Panc1 (cell line): ENCODE data around the gene TSR2. TPM values are rescaled to one million over a fixed set of nuclear protein-coding genes. Genes with fewer than 3 reads are reported as not detected.
"Not testable (repeated sequence)": the region's sequence is repeated elsewhere in the genome, so short reads cannot be mapped to it uniquely, and the experiment has no call there.

Experiments
- ATAC-seq: fragments of 200-7000 bp; cut with Tn5 transposase; 2 replicates; pipeline ENCODE4 v1.9.1; 2020; ENCODE audit warnings: mild to moderate bottlenecking, moderate library complexity
- BruUV-seq: library from RNA; stranded (reverse); fragments of 400-500 nt; replicated peaks from 2 replicates; lab custom pipeline; 2021; lab: Mats Ljungman, UMichigan
- CTCF ChIA-PET: fragments of 300-600 bp; sonication (Branson Sonifier 250); formaldehyde crosslinking; loops from one replicate; lab custom pipeline; 2022; ENCODE audit warnings: antibody characterized with exemption; lab: Charles Lee
- POLR2A ChIA-PET: fragments of 300-600 bp; sonication (Branson Sonifier 250); formaldehyde crosslinking; loops from one replicate; lab custom pipeline; 2022; ENCODE audit warnings: antibody characterized with exemption; lab: Charles Lee
- DNase-seq: peaks from one replicate; pipeline ENCODE4 v3.0.0-alpha.2; 2010; ENCODE audit warnings: low read depth, low spot score
- H3K27ac ChIP-seq: 2 replicates; pipeline ENCODE4 v1.5.1; 2011; ENCODE audit warnings: mild to moderate bottlenecking, low read length, inconsistent platforms
- H3K27me3 ChIP-seq: fragments of 200-500 bp; sonication (Bioruptor generic); 2 replicates; pipeline ENCODE4 v1.6.0; 2014; ENCODE audit warnings: low read length, inconsistent platforms; ENCODE audit not compliant: control insufficient read depth, insufficient read depth
- H3K36me3 ChIP-seq: fragments of 200-500 bp; sonication (Bioruptor generic); 2 replicates; pipeline ENCODE4 v1.5.1; 2014; ENCODE audit warnings: inconsistent platforms, mild to moderate bottlenecking, low read length, moderate library complexity; ENCODE audit not compliant: control insufficient read depth, insufficient read depth
- H3K4me1 ChIP-seq: 2 replicates; pipeline ENCODE4 v1.5.1; 2011; ENCODE audit warnings: inconsistent platforms, mild to moderate bottlenecking, low read length, moderate library complexity; ENCODE audit not compliant: control insufficient read depth, insufficient read depth
- H3K4me3 ChIP-seq, 2 experiments: 2 replicates each; pipeline ENCODE4 v1.5.1; 2011 to 2012; ENCODE audit warnings: low read depth in 2 of 2, low read length in 2 of 2, mild to moderate bottlenecking in 2 of 2, inconsistent platforms in 1 of 2, moderate library complexity in 1 of 2
- H3K9me3 ChIP-seq: fragments of 200-500 bp; sonication (Bioruptor generic); 2 replicates; pipeline ENCODE4 v1.5.1; 2014; ENCODE audit warnings: low read depth, mild to moderate bottlenecking, inconsistent platforms, low read length, moderate library complexity; ENCODE audit not compliant: control insufficient read depth, insufficient read depth
- CTCF ChIP-seq: fragments of 450-650 bp; IDR thresholded peaks from 2 replicates; pipeline ENCODE4 v1.5.1; 2017; ENCODE audit warnings: mild to moderate bottlenecking
- POLR2AphosphoS5 ChIP-seq: IDR thresholded peaks from 2 replicates; pipeline ENCODE4 v1.6.1; 2012; ENCODE audit warnings: mild to moderate bottlenecking, low read depth, low read length, moderate library complexity
- REST ChIP-seq, 2 experiments: IDR thresholded peaks; 2 replicates each; pipeline ENCODE4 v1.6.1; 2011 to 2012; ENCODE audit warnings: low read depth in 2 of 2, control low read depth in 1 of 2, low read length in 1 of 2, mild to moderate bottlenecking in 1 of 2, moderate library complexity in 1 of 2; ENCODE audit not compliant: insufficient read depth in 1 of 2
- SIN3A ChIP-seq: IDR thresholded peaks from 2 replicates; pipeline ENCODE4 v1.6.1; 2012; ENCODE audit warnings: low read depth, mild to moderate bottlenecking, low read length, moderate library complexity, borderline replicate concordance; ENCODE audit not compliant: insufficient read depth
- TCF7L2 ChIP-seq: IDR thresholded peaks from 2 replicates; pipeline ENCODE4 v1.6.1; 2011; ENCODE audit warnings: mild to moderate bottlenecking, low read depth, low read length, inconsistent platforms
- in situ Hi-C: cut with HindIII; loops from 2 replicates; pipeline ENCODE4 v1.10.0; 2016; ENCODE audit warnings: low sequenced_read_pairs, low pct_unique_long_range_greater_than_20kb
- intact Hi-C: fragments of 100-400 bp; cut with micrococcal nuclease; formaldehyde crosslinking; loops from one replicate; pipeline ENCODE4 v1.10.0; 2022; ENCODE audit not compliant: unreplicated experiment
- total RNA-seq: library from RNA; stranded (reverse); gene quantifications from one replicate; pipeline ENCODE4 v1.2.1, GENCODE V29; 2021; ENCODE audit not compliant: unreplicated experiment

Gene TSR2
- total RNA-seq, 1 experiment from 2014 or later: 37.9 TPM

GRCh38 chrX:54484666-54485065 lies 44.5 kb downstream of the TSR2 start:
- Histone ChIP-seq H3K4me3 (no peak overlapping the region), H3K4me1 (peaks cover 21% of the 10 kb centered on the region), H3K36me3 (no peaks in the 10 kb centered on the region), H3K9me3 (no peaks in the 10 kb centered on the region), H3K27ac (no peak overlapping the region), H3K27me3 (no peaks in the 10 kb centered on the region)
- TF ChIP-seq REST (IDR thresholded peaks at IDR 0.05; ENCODE audit: insufficient read depth in 1 of 2, low read depth in 2 of 2, low read length in 1 of 2) (no peak), TCF7L2 (no peak), POLR2AphosphoS5 (no peak), SIN3A (no peak), CTCF (no peak)
- ATAC-seq: no peak
- in situ Hi-C loops: no loop called here
- DNase-seq: no peak
- CTCF ChIA-PET: interaction anchor here (0.6 kb wide), 1 partner anchor 12 kb away, joined by 3 read pairs; no protein-coding TSS in a partner anchor
- no TSS peak for BruUV-seq
- POLR2A ChIA-PET: no interaction called here
- intact Hi-C loops: no loop called here

- ATAC-seq, H3K9me3 ChIP-seq, POLR2A ChIA-PET, intact Hi-C loops, H3K36me3 ChIP-seq, BruUV-seq, H3K27ac ChIP-seq, CTCF ChIA-PET, H3K27me3 ChIP-seq, in situ Hi-C loops, DNase-seq, H3K4me3 ChIP-seq: not testable (repeated sequence)
- H3K4me1 ChIP-seq: peaks cover 10% of the 10 kb centered on the region
These were observed 49.6 kb downstream of the TSR2 start for GRCh38 chrX:54489819-54490218.

- Histone ChIP-seq H3K27me3 (no peaks in the 10 kb centered on the region), H3K4me1 (peaks cover 11% of the 10 kb centered on the region), H3K4me3 (no peak overlapping the region), H3K27ac (no peak overlapping the region), H3K9me3 (no peaks in the 10 kb centered on the region), H3K36me3 (no peaks in the 10 kb centered on the region)
- intact Hi-C loops (no loop called here), in situ Hi-C loops (no loop called here)
- BruUV-seq: TSS peak; percentile 55
- DNase-seq (no peak), ATAC-seq (no peak)
- no peak for TF ChIP-seq POLR2AphosphoS5
- TF ChIP-seq TCF7L2: no peak
- no peak for TF ChIP-seq SIN3A
- no peak for TF ChIP-seq REST (IDR thresholded peaks at IDR 0.05; ENCODE audit: insufficient read depth in 1 of 2, low read depth in 2 of 2, low read length in 1 of 2)
- TF ChIP-seq CTCF: no peak
- CTCF ChIA-PET: no interaction called here
- POLR2A ChIA-PET: no interaction called here
These were observed 52.1 kb downstream of the TSR2 start for GRCh38 chrX:54492340-54492739.
